HepG2 (cell line): Measurements from ENCODE around the gene KLC3. TPM values are rescaled to one million over a fixed set of nuclear protein-coding genes. Genes with fewer than 3 reads are reported as not detected.

Source experiments
- ATAC-seq: fragments of 200-7000 bp; cut with Tn5 transposase; 3 replicates; pipeline ENCODE4 v1.9.1; 2020; ENCODE audit warnings: mild to moderate bottlenecking, moderate library complexity
- BruUV-seq: library from RNA; stranded (reverse); fragments of 400-500 nt; replicated peaks from 2 replicates; lab custom pipeline; 2021; lab: Mats Ljungman, UMichigan
- CTCF ChIA-PET: fragments of 300-600 bp; formaldehyde crosslinking; extraction: SDS; loops from one replicate; lab custom pipeline; 2021; ENCODE audit warnings: low total read pairs, inconsistent platforms, low intra/inter-chr PET ratio; lab: Yijun Ruan, JAX
- POLR2A ChIA-PET: fragments of 350-600 bp; sonication (Branson Sonifier 250); formaldehyde crosslinking; loops from one replicate; lab custom pipeline; 2020; ENCODE audit warnings: antibody characterized with exemption, inconsistent platforms; lab: Yijun Ruan, JAX
- DNase-seq: peaks from one replicate; pipeline ENCODE4 v3.0.0-alpha.2; 2015; ENCODE audit warnings: low spot score
- FAIRE-seq: peaks from 3 replicates; lab custom pipeline; 2011; peaks lifted over from hg19 to GRCh38; lab: Jason Lieb, UNC
- H2AFZ ChIP-seq: one replicate; pipeline ENCODE4 v1.6.1; 2011; ENCODE audit warnings: low read length, inconsistent platforms
- H3K27ac ChIP-seq: fragments of 300-600 bp; 3 replicates; pipeline ENCODE4 v1.8.0; 2011; ENCODE audit warnings: mixed run types, mild to moderate bottlenecking, mixed read lengths, low read length, inconsistent platforms; ENCODE audit not compliant: insufficient read depth; ENCODE audit errors: extremely low read length
- H3K27me3 ChIP-seq, 2 experiments: fragments of 200-600 bp in 1 of 2; 2 replicates in 1 of 2; 3 replicates in 1 of 2; pipeline versions ENCODE4 v1.6.0 to v1.8.0; 2011; ENCODE audit warnings: low read length in 2 of 2, mild to moderate bottlenecking in 2 of 2, moderate library complexity in 2 of 2, inconsistent platforms in 1 of 2; ENCODE audit not compliant: insufficient read depth in 2 of 2, control insufficient read depth in 1 of 2
- H3K36me3 ChIP-seq, 2 experiments: fragments of 200-600 bp in 1 of 2; replicated peaks in 1 of 2; 2 replicates in 1 of 2; 3 replicates in 1 of 2; pipeline versions ENCODE4 v1.5.1 to v1.8.0; 2011; ENCODE audit warnings: low read length in 2 of 2, inconsistent platforms in 1 of 2; ENCODE audit not compliant: insufficient read depth in 2 of 2, control insufficient read depth in 1 of 2
- H3K4me1 ChIP-seq: 2 replicates; pipeline ENCODE4 v1.5.1; 2012; ENCODE audit warnings: low read length, inconsistent platforms; ENCODE audit not compliant: insufficient read depth
- H3K4me2 ChIP-seq: 2 replicates; pipeline ENCODE4 v1.6.0; 2011; ENCODE audit warnings: low read depth, low read length, inconsistent platforms
- H3K4me3 ChIP-seq, 3 experiments: fragments of 200-600 bp in 1 of 3; sonication (generic), shearing (Covaris generic) in 1 of 3; replicated peaks in 1 of 3; 2 replicates each; pipeline ENCODE4 v1.5.1; 2011 to 2016; ENCODE audit warnings: low read length in 3 of 3, inconsistent platforms in 2 of 3, low read depth in 2 of 3, mild to moderate bottlenecking in 2 of 3, control low read depth in 1 of 3, mixed read lengths in 1 of 3; ENCODE audit not compliant: insufficient read depth in 1 of 3
- H3K79me2 ChIP-seq: one replicate; pipeline ENCODE4 v1.6.1; 2011; ENCODE audit warnings: low read length, inconsistent platforms; ENCODE audit not compliant: insufficient read depth
- H3K9ac ChIP-seq: 2 replicates; pipeline ENCODE4 v1.6.0; 2011; ENCODE audit warnings: mild to moderate bottlenecking, low read depth, low read length, inconsistent platforms; ENCODE audit not compliant: insufficient read depth
- H3K9me3 ChIP-seq: 2 replicates; pipeline ENCODE4 v1.5.1; 2012; ENCODE audit warnings: mild to moderate bottlenecking, low read length
- H4K20me1 ChIP-seq: 2 replicates; pipeline ENCODE4 v1.6.0; 2011; ENCODE audit warnings: inconsistent platforms, mild to moderate bottlenecking, low read length, moderate library complexity; ENCODE audit not compliant: insufficient read depth
- AHDC1 ChIP-seq: sonication (generic); formaldehyde crosslinking; IDR thresholded peaks from 2 replicates; pipeline ENCODE4 v1.5.1; 2020; ENCODE audit warnings: mild to moderate bottlenecking, missing genetic modification reagents, borderline replicate concordance
- EED ChIP-seq: sonication (generic); formaldehyde crosslinking; IDR thresholded peaks from 2 replicates; pipeline ENCODE4 v1.5.0; 2020; ENCODE audit warnings: mild to moderate bottlenecking, missing genetic modification reagents
- HNRNPL ChIP-seq: fragments of 200-400 bp; formaldehyde crosslinking; IDR thresholded peaks from 2 replicates; pipeline ENCODE4 v1.6.1; 2017; ENCODE audit warnings: mild to moderate bottlenecking, low read depth, low read length
- IKZF5 ChIP-seq: IDR thresholded peaks from 2 replicates; pipeline ENCODE4 v1.6.1; 2018; ENCODE audit warnings: missing genetic modification reagents, mild to moderate bottlenecking, missing compliant biosample characterization
- MLXIP ChIP-seq: sonication (generic); formaldehyde crosslinking; IDR thresholded peaks from 2 replicates; pipeline ENCODE4 v1.9.0; 2021; ENCODE audit warnings: missing genetic modification reagents, borderline replicate concordance
- SAP130 ChIP-seq: IDR thresholded peaks from 2 replicates; pipeline ENCODE4 v1.6.1; 2016; ENCODE audit warnings: low read depth
- SNRNP70 ChIP-seq: fragments of 200-400 bp; formaldehyde crosslinking; IDR thresholded peaks from 2 replicates; pipeline ENCODE4 v1.6.1; 2017; ENCODE audit warnings: mild to moderate bottlenecking, low read depth, low read length, moderate library complexity
- SP4 ChIP-seq: sonication (generic); formaldehyde crosslinking; IDR thresholded peaks from 2 replicates; pipeline ENCODE4 v1.8.1; 2023; ENCODE audit warnings: mild to moderate bottlenecking, missing genetic modification reagents
- ZBTB44 ChIP-seq: sonication (generic); formaldehyde crosslinking; IDR thresholded peaks from 2 replicates; pipeline ENCODE4 v1.4.0; 2020; ENCODE audit warnings: missing genetic modification reagents
- ZNF563 ChIP-seq: sonication (generic); formaldehyde crosslinking; IDR thresholded peaks from 2 replicates; pipeline ENCODE4 v1.8.0; 2022; ENCODE audit warnings: mild to moderate bottlenecking, moderate library complexity, missing genetic modification reagents
- ZNF589 ChIP-seq: sonication (generic); formaldehyde crosslinking; conservative IDR thresholded peaks from 2 replicates; pipeline ENCODE4 v1.8.0; 2022; ENCODE audit warnings: mild to moderate bottlenecking, moderate library complexity, missing genetic modification reagents
- ZNF619 ChIP-seq: sonication (generic); formaldehyde crosslinking; IDR thresholded peaks from 2 replicates; pipeline ENCODE4 v1.4.0; 2020; ENCODE audit warnings: mild to moderate bottlenecking, missing genetic modification reagents
- ZNF761 ChIP-seq: sonication (generic); formaldehyde crosslinking; conservative IDR thresholded peaks from 2 replicates; pipeline ENCODE4 v1.4.0; 2020; ENCODE audit warnings: mild to moderate bottlenecking, missing genetic modification reagents
- WGBS: methylation state at CpG from one replicate; pipeline ENCODE4 v1.1.6; 2017; ENCODE audit warnings: low lambda C conversion rate; 5-methylcytosine and 5-hydroxymethylcytosine counted together
- in situ Hi-C: cut with HindIII; loops from 2 replicates; pipeline ENCODE4 v1.10.0; 2017; ENCODE audit warnings: low pct_unique_long_range_greater_than_20kb; ENCODE audit not compliant: extremely low pct_ligation_motif_present
- intact Hi-C: fragments of 100-400 bp; cut with micrococcal nuclease; formaldehyde crosslinking; loops from one replicate; pipeline ENCODE4 v1.10.0; 2022; ENCODE audit not compliant: unreplicated experiment
- polyA plus RNA-seq, 8 experiments: library from polyadenylated mRNA; depleted of rRNA in 3 of 8; stranded (reverse) in 7 of 8; unstranded in 1 of 8; fragments of >200 nt; fragmentation: Illumina TruSeq in 4 of 8; extraction: Trizol in 4 of 8; gene quantifications; 2 replicates each; pipeline versions ENCODE4 v1.2.1 to v1.2.3, GENCODE V29; 2011 to 2016; ENCODE audit warnings: low read depth in 4 of 8, missing spikeins in 1 of 8, mixed read lengths in 1 of 8; ENCODE audit not compliant: insufficient read depth in 1 of 8
- total RNA-seq, 5 experiments: library from RNA; depleted of rRNA; stranded (reverse); fragments of >200 nt; fragmentation: Illumina TruSeq; extraction: Trizol; gene quantifications; 2 replicates each; pipeline ENCODE4 v1.2.3, GENCODE V29; 2016; ENCODE audit warnings: low read depth in 1 of 5

The KLC3 gene
- total and polyA plus RNA-seq, 2 of the 13 experiments (the other 11 are each of a cell fraction or from before 2014, with no cell fraction given), result 0.13 TPM; not detected in 1

- Histone ChIP-seq H3K79me2 (no peaks in the 10 kb centered on the region), H3K4me1 (no peaks in the 10 kb centered on the region), H3K4me3 (no peak overlapping the region), H3K27ac (no peak overlapping the region), H4K20me1 (0 out of 2 replicates have a peak, but pooled peaks cover 3% of the 10 kb centered on the region), H3K9ac (no peak overlapping the region), H3K27me3 (no peaks in the 10 kb centered on the region), H3K9me3 (no peaks in the 10 kb centered on the region), H3K36me3 (peaks cover 25 to 74% of the 10 kb centered on the region in 2 experiments), H3K4me2 (no peak overlapping the region), H2AFZ (no peak overlapping the region)
- TF ChIP-seq HNRNPL, result no peak
- no peak for TF ChIP-seq SAP130 (CRISPR knock-in tag)
- no peak for TF ChIP-seq ZNF563
- no peak for TF ChIP-seq EED (CRISPR knock-in tag)
- no peak for TF ChIP-seq IKZF5 (CRISPR knock-in tag)
- no peak for TF ChIP-seq ZNF619 (CRISPR knock-in tag)
- no peak for TF ChIP-seq ZBTB44 (CRISPR knock-in tag)
- TF ChIP-seq MLXIP (CRISPR knock-in tag), result no peak
- no peak for TF ChIP-seq AHDC1
- no peak for TF ChIP-seq SP4 (CRISPR knock-in tag)
- TF ChIP-seq SNRNP70, result no peak
- TF ChIP-seq ZNF589 (CRISPR knock-in tag), result no peak
- TF ChIP-seq ZNF761 (CRISPR knock-in tag), result no peak
- DNase-seq (no peak), FAIRE-seq (no peak), ATAC-seq (no peak)
- intact Hi-C loops (no loop called here), in situ Hi-C loops (no loop called here)
- ChIA-PET CTCF (no interaction called here), POLR2A (no interaction called here)
- WGBS, result 93% methylated on average over 2 of the region's 11 CpGs
- no TSS peak for BruUV-seq
Observed at GRCh38 chr19:45354241-45354842, 13.8 kb downstream of the KLC3 start.
